SU-DHL-6 (cell line): Measurements from ENCODE around the gene SPDYE3.
"Not testable (repeated sequence)": the region's sequence is repeated elsewhere in the genome, so short reads cannot be mapped to it uniquely, and the experiment has no call there.

Experiments
- EZH2phosphoT487 ChIP-seq: fragments of 200-600 bp; sonication (generic), shearing (Covaris generic); conservative IDR thresholded peaks from 2 replicates; pipeline ENCODE4 v1.6.1; 2018; ENCODE audit warnings: mild to moderate bottlenecking, antibody characterized with exemption, low read length, moderate library complexity, mixed read lengths
- TF ChIP-seq, protein P1 (sequence below): fragments of 200-600 bp; sonication (generic); IDR thresholded peaks from one replicate; pipeline ENCODE4 v1.5.1; 2017; ENCODE audit warnings: antibody characterized with exemption, mild to moderate bottlenecking, low read length, moderate library complexity; ENCODE audit not compliant: insufficient read depth, poor library complexity, severe bottlenecking

DNA sequence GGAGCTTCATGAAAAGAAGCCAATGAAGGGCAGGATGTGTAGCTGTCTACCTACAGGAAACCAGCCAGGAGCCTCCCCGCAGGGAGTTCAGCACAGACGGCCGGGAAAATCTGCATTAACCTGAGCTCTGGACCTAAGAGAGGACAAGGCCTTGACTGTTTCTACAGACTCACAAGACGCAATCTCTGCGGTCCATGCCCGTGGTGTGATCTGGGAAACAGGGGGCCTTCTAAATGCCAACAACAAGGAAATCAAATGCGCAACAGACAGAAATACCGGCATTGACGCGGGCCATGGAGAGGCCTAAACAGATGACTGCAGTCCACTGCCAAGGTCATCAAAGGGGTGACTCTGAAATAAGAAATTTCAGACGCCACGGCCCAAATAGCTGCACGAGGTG lies 16.7 kb downstream of the SPDYE3 start:
- TF ChIP-seq, protein P1, sequence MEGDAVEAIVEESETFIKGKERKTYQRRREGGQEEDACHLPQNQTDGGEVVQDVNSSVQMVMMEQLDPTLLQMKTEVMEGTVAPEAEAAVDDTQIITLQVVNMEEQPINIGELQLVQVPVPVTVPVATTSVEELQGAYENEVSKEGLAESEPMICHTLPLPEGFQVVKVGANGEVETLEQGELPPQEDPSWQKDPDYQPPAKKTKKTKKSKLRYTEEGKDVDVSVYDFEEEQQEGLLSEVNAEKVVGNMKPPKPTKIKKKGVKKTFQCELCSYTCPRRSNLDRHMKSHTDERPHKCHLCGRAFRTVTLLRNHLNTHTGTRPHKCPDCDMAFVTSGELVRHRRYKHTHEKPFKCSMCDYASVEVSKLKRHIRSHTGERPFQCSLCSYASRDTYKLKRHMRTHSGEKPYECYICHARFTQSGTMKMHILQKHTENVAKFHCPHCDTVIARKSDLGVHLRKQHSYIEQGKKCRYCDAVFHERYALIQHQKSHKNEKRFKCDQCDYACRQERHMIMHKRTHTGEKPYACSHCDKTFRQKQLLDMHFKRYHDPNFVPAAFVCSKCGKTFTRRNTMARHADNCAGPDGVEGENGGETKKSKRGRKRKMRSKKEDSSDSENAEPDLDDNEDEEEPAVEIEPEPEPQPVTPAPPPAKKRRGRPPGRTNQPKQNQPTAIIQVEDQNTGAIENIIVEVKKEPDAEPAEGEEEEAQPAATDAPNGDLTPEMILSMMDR = not testable (repeated sequence)
- not testable (repeated sequence) for TF ChIP-seq EZH2phosphoT487
